GM18511 (cell line): ENCODE results near the gene FZD10.

Experiments used
- ATAC-seq: cut with Tn5 transposase; IDR thresholded peaks from one replicate; pipeline ENCODE4 v1.9.1; 2021; ENCODE audit warnings: mild to moderate bottlenecking, moderate library complexity; ENCODE audit not compliant: unreplicated experiment

FZD10 gene

DNA sequence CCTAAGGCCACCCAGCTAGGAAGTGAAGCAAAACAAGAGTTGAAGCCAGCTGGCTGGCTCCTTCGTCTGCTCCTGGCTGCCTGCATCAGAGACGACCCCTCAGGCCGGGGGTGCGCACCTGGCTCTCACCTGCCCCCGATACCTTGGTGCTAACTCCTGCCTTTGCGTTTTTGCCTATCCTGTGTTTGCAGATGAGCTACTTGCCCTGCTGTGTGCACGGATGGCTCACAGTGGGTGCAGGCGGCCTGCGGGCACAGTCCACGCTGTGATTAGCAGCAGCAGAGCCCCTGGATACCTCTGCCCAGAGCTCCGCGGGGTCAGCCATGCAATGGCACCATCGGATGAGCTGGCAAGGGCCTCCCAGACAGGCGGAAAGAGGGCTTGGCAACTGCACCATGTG lies 31.2 kb upstream of the FZD10 start:
- ATAC-seq = no peak

DNA sequence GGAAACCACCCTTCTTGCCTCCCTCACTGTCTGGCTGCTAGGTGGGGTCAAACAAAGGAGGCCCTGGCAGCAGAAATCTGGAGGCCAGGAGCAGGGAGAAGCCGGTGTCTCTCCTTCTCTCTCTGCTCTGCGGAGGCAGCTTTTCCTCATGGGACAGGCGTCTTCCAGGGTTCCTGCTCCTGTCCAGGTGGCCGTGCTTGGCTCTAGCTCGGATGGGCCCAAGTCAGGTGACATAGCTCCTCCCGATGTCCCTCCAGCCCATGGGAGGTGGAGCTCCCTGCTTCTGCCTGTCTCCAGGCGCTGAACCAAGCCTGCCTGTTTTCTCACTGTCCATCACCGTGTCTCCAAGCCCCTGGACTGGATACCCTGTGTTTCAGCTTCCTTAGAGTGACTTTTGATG lies 30.5 kb upstream of the FZD10 start:
- ATAC-seq = no peak

GRCh38 chr12:130132831-130133511 lies 29.3 kb upstream of the FZD10 start:
- no peak for ATAC-seq

DNA sequence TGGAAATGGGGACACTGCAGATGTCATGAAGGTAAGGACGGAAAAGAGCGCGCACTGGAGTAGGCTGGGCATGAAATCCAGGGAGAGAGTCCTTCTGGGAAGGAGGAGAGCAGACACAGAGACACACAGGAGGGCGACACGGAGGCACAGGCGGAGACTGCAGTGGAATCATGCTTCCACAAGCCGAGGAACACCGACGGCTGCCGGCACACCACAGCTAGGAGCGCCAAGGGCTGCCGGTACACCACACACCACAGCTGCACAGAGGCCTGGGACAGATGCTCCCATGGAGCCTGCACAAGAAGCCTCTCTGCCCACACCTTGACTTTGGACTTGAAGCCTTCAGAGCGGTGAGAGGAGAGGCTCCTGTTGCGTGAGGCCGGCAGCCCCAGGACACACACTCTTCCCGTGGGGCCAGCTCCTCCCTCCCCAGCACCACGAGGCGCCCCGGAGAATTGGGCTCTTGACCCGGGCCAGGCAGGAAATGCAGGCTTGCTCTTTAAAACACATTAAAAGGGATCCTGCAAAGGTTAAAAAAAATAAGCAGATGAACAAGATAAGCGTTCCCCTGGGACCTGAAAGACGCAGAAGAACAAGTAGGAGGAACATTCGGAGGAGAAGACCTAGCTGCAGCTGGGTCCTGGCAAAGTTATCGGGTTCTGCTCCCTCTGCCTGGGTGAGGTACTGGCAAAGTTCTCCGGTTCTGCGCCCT lies 28.3 kb upstream of the FZD10 start:
- ATAC-seq = no peak

- no peak for ATAC-seq
Measured at GRCh38 chr12:130134563-130134915, 27.7 kb upstream of the FZD10 start.

GRCh38 chr12:130136509-130137039 lies 25.7 kb upstream of the FZD10 start:
- no peak for ATAC-seq

DNA sequence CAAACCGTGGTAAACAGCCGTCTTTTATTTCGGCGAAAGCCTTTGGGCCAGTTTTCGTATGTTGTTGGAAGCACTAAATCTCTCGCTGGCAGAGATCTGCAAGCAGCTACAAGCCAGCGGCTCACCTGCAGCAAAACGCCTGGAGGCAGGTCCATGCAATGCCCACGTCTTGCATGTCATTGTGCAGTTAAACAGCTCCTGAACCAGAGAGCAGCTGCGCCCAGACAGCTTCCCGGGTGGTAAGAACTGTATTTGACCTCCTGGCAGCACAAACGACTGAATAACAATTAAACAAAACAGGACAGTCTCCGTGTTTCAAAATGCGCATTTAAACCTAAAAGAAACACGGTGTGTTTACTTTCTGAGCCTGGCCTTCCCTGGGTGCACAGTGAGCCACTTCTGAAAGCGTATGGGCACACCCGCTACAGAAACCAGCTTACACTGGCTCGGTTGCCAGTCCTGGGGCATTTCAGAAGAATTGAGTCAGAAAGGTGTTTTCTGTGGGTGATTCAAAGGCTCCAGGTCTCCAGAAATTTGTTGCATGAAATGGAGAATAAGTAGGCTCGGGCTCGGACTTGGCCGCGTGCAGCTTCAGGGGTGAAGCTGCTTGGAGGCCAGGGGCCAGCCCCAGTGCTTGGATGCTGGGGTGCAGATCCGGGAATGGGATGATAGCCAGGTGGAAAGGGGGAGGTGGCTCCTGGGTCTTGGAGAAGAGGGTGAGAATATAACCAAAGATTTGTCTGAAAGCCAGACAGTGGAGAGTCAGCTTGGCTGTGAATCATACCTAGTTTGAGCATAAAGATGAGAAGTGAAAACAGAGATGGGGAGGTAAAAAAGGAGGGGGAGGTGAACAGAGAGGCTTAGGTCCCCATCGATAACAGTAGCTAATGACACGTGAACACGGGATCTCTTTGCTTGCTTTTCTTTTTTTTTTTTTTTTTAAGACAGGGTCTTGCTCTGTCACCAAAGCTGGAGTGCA lies 24.9 kb upstream of the FZD10 start:
- ATAC-seq = no peak

- no peak for ATAC-seq
Measured at GRCh38 chr12:130138478-130138877, 23.8 kb upstream of the FZD10 start.

DNA sequence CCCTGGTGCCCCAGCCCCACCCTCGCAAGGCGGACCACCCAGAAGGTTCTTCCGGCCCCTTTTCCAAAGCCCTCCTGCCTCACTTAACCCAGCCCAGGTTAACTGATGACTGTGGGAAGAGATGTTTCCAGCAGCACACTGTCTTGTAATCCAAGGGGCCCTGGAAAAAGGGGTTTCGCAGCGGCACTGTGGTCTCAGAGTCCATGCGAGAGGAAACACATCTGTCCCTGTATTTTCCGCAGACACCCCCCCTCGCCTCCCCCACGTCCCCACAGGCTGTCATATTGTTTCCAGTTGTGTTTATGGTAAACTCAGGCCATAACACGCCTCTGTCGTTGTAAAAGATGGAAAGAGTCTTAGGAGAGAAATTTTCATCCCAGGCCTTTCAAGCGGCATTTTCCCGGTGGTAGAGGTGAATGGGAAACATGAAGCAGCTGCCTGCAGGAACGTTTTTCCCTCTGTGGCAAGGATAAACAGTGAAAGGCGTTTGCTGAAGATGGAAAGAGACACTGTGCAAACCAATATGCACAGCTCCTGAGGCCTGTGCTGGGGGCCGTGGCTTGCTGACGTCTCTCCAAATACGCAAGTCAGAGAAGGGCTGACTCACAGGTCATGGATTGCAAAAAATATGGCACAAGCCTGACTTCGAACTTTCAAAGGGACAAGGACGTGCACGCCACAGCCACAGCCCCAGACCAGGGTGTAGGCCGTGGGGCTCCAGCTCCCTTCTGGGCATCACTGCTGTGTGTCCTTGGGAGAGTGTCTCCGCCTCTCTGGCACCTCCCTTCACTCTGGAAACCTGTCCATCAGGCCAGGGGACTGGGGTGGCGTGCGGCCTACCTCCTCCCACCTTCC lies 22.5 kb upstream of the FZD10 start:
- no peak for ATAC-seq

GRCh38 chr12:130141105-130141504 lies 21.2 kb upstream of the FZD10 start:
- ATAC-seq = no peak

DNA sequence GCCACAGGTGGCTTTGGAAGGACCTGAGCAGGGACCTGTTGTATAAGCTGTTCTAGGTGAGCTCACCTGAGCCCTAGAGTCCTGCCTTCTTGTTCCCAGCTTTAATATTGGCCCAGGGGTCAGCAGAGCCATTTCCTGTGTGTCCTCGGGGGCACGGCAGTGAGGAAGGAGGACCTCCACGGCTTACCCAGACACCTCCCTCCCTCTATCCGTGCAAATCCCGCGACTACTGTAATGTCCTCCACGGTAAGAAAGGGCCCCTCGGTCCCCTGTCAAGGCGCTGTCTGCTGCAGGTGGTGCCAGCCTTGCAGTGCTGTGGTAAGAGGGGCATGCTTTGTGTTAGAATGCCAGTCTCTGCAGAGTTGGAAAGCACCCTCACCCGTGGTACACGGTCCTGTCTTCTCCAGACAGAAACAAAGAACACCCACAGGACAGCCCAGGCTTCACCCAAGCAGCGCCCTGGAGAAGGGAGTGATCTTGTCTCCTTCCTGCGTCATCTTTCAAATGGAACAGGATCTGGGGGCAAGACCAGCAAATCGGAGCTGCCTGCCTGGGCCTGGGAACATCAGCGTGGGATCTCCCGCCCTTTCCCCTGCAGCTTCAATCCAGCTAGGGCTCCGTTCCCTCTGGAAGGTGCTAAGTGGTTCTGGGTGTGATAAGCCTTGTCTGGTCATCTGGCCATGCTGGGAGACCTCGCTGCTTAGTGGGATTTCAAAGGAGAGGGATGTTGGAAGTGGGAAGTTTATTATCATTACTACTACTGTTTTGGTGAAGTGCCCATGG lies 20.2 kb upstream of the FZD10 start:
- no peak for ATAC-seq

DNA sequence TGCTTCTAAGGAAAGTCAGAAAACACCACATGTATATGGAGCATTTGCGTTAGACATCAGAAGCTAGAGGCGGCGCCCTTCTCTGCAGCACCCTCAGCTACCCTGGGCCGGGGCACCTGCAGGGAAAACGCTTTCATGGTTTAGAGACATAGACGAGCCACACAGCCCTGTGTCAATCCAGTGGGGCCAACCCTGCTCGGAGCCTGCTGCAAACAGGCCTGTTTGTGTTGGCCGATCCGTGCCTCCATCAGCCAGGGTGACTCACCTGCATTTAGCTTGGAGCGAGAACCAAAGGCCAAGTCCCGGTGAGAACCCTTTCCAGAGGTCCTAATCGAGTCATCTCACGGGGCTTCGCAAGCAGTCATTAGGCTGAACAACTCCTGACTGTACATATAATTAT lies 19.5 kb upstream of the FZD10 start:
- no peak for ATAC-seq

GRCh38 chr12:130143136-130143535 lies 19.1 kb upstream of the FZD10 start:
- no peak for ATAC-seq

GRCh38 chr12:130144256-130144655 lies 18.0 kb upstream of the FZD10 start:
- ATAC-seq = no peak

DNA sequence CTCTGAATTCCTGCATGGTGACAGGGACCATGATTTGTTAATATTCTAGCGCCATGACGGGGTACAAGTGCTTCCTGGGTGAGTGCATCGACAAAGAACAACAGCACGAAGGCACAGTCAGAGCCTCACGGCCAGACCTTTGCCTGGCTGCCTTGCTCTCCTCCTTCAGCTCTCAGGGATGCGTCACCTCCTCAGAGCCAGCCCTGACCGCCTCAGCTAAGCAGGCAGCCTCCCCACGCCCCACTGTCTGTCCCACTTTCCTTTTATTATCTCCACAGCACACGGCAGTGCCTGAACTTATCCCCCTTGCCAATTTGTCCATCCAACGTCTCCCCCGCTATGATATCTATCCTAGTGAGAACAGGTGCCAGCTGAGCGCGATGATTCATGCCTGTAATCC lies 16.5 kb upstream of the FZD10 start:
- ATAC-seq = no peak

GRCh38 chr12:130146176-130146931 lies 15.9 kb upstream of the FZD10 start:
- no peak for ATAC-seq

DNA sequence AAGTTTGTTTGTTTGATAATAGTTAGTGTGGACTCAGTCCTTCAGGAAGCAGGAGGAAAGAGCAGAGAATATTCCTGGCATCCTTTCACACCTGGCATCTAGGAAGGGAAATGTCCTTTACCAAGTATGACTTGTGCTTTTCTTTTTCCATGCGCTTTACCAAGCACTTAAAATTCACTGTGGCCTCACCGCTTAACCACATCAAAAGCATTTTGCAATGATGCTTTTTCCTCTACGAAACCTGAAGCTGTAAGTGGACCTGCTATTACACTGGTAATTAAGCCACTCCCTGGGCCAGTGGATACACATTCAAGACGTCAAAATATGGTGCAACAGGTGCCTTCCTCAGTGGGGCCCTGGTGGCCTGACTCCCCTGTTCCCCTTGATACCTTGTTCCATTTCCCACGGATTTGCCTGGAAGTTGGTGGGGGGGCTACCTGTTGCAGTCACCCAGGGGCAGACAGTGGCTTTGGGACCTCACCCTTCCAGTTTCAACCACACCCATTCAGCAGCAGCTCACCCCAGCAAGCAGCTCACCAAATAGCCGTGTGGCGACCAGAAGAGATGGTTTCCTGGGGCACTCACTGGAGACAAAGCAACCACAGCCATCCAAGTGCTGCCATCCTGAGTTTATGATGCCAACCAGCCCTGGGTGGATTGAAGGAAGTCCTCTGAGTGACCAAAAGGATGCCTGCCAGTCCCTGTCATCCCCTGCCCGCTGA lies 14.2 kb upstream of the FZD10 start:
- ATAC-seq = no peak

- ATAC-seq = no peak
Measured at GRCh38 chr12:130151846-130152245, 10.4 kb upstream of the FZD10 start.
